ENCODE results near the gene ACIN1. TPM values are rescaled to one million over a fixed set of nuclear protein-coding genes. Genes with fewer than 3 reads are reported as not detected.

Gene ACIN1
- total RNA-seq, 4 donors from 2014 or later, result 78.7 to 217 (median 103) TPM

DNA sequence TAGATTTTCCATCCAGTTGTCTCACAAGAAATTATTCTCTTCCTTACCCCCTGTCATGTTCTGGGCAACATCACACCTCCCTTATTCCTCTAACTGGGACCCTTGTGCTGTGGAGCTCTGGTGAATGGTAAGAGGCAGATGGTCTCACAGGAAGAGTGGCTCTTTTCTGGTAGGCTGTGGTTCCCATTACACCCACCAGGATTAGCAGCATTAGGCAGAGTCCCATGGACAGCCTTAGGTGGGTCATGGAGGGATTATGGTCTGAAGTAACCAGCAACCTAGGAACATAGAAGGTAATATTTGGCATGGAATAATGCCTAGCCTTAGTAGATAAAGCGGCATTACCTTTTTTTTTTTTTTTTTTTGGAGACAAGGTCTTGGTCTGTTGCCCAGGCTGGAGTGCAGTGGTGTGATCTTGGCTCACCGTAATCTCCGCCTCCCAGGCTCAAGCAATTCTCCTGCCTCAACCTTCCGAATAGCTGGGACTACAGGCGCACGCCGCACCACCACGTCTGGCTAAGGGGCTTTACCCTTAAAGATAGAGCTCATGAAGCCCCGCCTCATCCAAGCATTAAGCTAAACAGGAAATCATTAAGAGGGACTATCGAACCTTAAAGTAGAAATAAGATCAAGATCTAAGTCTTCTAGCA lies 4.4 kb upstream of the ACIN1 start:
- peaks cover 15% of the 10 kb centered on the region for H3K4me1 ChIP-seq
- WGBS, result 86% methylated on average over 10 of the region's 10 CpGs
- DNase-seq (ENCODE audit: low spot score in 2 of 2), result no peak
- H3K4me3 ChIP-seq, result no peak overlapping the region
- no peak overlapping the region for H3K27ac ChIP-seq
- no peaks in the 10 kb centered on the region for H3K9me3 ChIP-seq
- no peaks in the 10 kb centered on the region for H3K27me3 ChIP-seq
- H3K36me3 ChIP-seq, result peaks cover 14% of the 10 kb centered on the region
- TF ChIP-seq POLR2AphosphoS5 (IDR thresholded peaks at IDR 0.05) (no peak), EP300 (IDR thresholded peaks at IDR 0.05) (no peak), POLR2A (IDR thresholded peaks at IDR 0.05) (no peak)
- TF ChIP-seq, protein P1, sequence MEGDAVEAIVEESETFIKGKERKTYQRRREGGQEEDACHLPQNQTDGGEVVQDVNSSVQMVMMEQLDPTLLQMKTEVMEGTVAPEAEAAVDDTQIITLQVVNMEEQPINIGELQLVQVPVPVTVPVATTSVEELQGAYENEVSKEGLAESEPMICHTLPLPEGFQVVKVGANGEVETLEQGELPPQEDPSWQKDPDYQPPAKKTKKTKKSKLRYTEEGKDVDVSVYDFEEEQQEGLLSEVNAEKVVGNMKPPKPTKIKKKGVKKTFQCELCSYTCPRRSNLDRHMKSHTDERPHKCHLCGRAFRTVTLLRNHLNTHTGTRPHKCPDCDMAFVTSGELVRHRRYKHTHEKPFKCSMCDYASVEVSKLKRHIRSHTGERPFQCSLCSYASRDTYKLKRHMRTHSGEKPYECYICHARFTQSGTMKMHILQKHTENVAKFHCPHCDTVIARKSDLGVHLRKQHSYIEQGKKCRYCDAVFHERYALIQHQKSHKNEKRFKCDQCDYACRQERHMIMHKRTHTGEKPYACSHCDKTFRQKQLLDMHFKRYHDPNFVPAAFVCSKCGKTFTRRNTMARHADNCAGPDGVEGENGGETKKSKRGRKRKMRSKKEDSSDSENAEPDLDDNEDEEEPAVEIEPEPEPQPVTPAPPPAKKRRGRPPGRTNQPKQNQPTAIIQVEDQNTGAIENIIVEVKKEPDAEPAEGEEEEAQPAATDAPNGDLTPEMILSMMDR (IDR thresholded peaks at IDR 0.05), result no peak

DNA sequence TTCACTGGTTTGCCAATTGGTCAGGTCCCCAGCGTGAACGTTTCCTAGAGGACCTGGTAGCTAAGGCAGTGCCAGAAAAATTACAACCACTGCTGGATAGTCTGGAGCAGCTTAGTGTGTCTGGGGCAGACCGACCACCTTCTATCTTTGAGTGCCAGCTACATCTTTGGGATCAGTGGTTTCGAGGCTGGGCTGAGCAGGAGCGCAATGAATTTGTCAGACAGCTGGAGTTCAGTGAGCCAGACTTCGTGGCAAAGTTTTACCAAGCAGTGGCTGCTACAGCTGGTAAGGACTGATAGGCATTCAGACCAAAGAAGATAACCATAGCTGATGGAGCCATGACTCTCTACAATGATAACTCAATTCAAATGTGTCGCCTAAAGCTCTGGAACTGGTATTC lies 2.9 kb upstream of the ACIN1 start:
- 91% methylated on average over 7 of the region's 7 CpGs for WGBS
- peak in 1 of 2 donors; percentile 41 for DNase-seq (ENCODE audit: low spot score in 2 of 2)
- H3K9me3 ChIP-seq, result no peaks in the 10 kb centered on the region
- no peak for TF ChIP-seq EP300 (IDR thresholded peaks at IDR 0.05)
- no peak for TF ChIP-seq POLR2A (IDR thresholded peaks at IDR 0.05)
- TF ChIP-seq, protein P1 (IDR thresholded peaks at IDR 0.05), result no peak
- TF ChIP-seq POLR2AphosphoS5 (IDR thresholded peaks at IDR 0.05), result no peak
- H3K27me3 ChIP-seq, result no peaks in the 10 kb centered on the region
- no peak overlapping the region for H3K27ac ChIP-seq
- H3K36me3 ChIP-seq, result peaks cover 16% of the 10 kb centered on the region
- no peak overlapping the region for H3K4me3 ChIP-seq
- peaks cover 30% of the 10 kb centered on the region for H3K4me1 ChIP-seq

GRCh38 chr14:23095196-23096108 lies 516 bp upstream of the ACIN1 start, which contains the start of gene C14orf119:
C14orf119 (plus strand) TSS chr14:23095505; CDS start chr14:23097659, 2,154 bp downstream.
- Histone ChIP-seq H3K4me3 (peak within 1 kb of the TSS; percentile 74), H3K27ac (peak within 1 kb of the TSS; percentile 99), H3K36me3 (peaks cover 35% of the 10 kb centered on the region), H3K4me1 (peaks cover 39% of the 10 kb centered on the region), H3K9me3 (no peaks in the 10 kb centered on the region), H3K27me3 (no peaks in the 10 kb centered on the region)
- peak; percentile 100 for DNase-seq (ENCODE audit: low spot score in 2 of 2)
- no peak for TF ChIP-seq EP300 (IDR thresholded peaks at IDR 0.05)
- TF ChIP-seq, protein P1 (IDR thresholded peaks at IDR 0.05), result no peak
- TF ChIP-seq POLR2AphosphoS5 (IDR thresholded peaks at IDR 0.05), result peak in 1 of 3 donors; percentile 52
- peak; percentile 42 to 87 for TF ChIP-seq POLR2A (IDR thresholded peaks at IDR 0.05)
- under 1% methylated on average over 44 of the region's 46 CpGs for WGBS

DNA sequence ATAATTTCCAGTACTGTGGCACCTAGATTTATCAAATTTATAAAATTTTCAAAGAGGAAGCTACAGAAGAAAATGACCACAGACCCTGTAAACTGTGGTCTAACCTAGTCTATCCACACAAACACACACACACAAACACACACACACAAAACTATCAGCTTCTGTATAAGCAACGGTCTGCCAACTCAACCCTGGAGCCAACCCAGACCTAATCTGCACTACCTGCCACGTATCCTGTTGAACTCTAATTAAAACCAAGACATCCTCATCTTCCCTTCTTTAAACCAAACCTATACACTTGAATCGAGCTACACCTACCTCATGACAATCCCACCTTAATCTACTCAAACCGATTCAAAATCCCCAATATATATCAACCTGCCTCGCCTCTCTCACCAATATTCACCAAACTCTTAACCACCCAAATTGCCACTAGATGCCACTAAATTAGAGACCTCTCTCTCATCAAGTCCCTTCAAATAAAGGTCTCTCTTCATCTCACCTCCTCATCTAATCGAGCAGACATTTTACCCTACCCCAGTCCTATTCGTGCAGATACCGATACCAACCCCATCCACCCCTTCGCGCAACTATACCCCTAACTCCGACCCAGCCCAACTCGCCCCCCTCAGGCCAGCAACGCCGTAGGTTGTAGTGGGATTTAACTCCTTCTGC lies 808 bp downstream of the ACIN1 start:
- Histone ChIP-seq H3K9me3 (no peaks in the 10 kb centered on the region), H3K27me3 (no peaks in the 10 kb centered on the region), H3K36me3 (peaks cover 48% of the 10 kb centered on the region), H3K4me1 (peaks cover 39% of the 10 kb centered on the region), H3K4me3 (peak overlapping the region; percentile 74), H3K27ac (peak overlapping the region; percentile 99)
- no peak for DNase-seq (ENCODE audit: low spot score in 2 of 2)
- WGBS, result under 1% methylated on average over 14 of the region's 14 CpGs
- no peak for TF ChIP-seq POLR2AphosphoS5 (IDR thresholded peaks at IDR 0.05)
- TF ChIP-seq, protein P1 (IDR thresholded peaks at IDR 0.05), result no peak
- no peak for TF ChIP-seq EP300 (IDR thresholded peaks at IDR 0.05)
- no peak for TF ChIP-seq POLR2A (IDR thresholded peaks at IDR 0.05)
